Testis (tissue), 3 donors: ENCODE measurements around the gene TMEM8B. TPM values are rescaled to one million over a fixed set of nuclear protein-coding genes. Genes with fewer than 3 reads are reported as not detected.
A peak's percentile ranks its signal among the peaks of the same experiment; 100 is the strongest.
"Not testable (repeated sequence)": the region's sequence is repeated elsewhere in the genome, so short reads cannot be mapped to it uniquely, and the experiment has no call there.

Experiments used
- DNase-seq: peaks from one replicate; pipeline ENCODE4 v3.0.0-alpha.2; 2019
- H3K27ac ChIP-seq, 2 donors: fragments of 200-600 bp; sonication (generic); one replicate each; pipeline ENCODE4 v1.5.1; 2019
- H3K27me3 ChIP-seq: fragments of 200-600 bp; sonication (generic); one replicate; pipeline ENCODE4 v1.5.1; 2019
- H3K36me3 ChIP-seq: fragments of 200-600 bp; sonication (generic); one replicate; pipeline ENCODE4 v1.5.1; 2017; ENCODE audit warnings: low read depth; ENCODE audit errors: missing control alignments
- H3K4me1 ChIP-seq: fragments of 200-600 bp; sonication (generic); one replicate; pipeline ENCODE4 v1.5.1; 2019
- H3K4me3 ChIP-seq, 2 donors: fragments of 200-600 bp; sonication (generic); one replicate each; pipeline ENCODE4 v1.5.1; 2017 to 2019
- H3K9me3 ChIP-seq: fragments of 200-600 bp; sonication (generic); one replicate; pipeline ENCODE4 v1.5.1; 2017
- CTCF ChIP-seq, 3 experiments: fragments of 450-650 bp in 2 of 3; fragments of 200-600 bp in 1 of 3; sonication (generic) in 1 of 3; IDR thresholded peaks; one replicate each; pipeline ENCODE4 v1.5.1; 2016 to 2019; ENCODE audit warnings: antibody characterized with exemption in 3 of 3, mild to moderate bottlenecking in 2 of 3, moderate library complexity in 1 of 3
- POLR2A ChIP-seq: fragments of 450-650 bp; IDR thresholded peaks from one replicate; pipeline ENCODE4 v1.6.1; 2017; ENCODE audit warnings: antibody characterized with exemption, mild to moderate bottlenecking, moderate library complexity
- WGBS, 2 donors: methylation state at CpG; one replicate each; pipeline ENCODE4 v1.1.5; 2018; 5-methylcytosine and 5-hydroxymethylcytosine counted together
- intact Hi-C: fragments of 100-400 bp; cut with DNase I; formaldehyde crosslinking; loops from one replicate; pipeline ENCODE4 v1.15.1; 2023; ENCODE audit warnings: low total_unique reads
- polyA plus RNA-seq: library from polyadenylated mRNA; stranded (reverse); fragments of 350-450 nt; fragmentation: Illumina TruSeq; extraction: RNeasy Lipid Tissue Mini Kit (QIAGEN cat#74804); gene quantifications from one replicate; pipeline ENCODE4 v1.2.3, GENCODE V29; 2014; ENCODE audit warnings: low read depth, low replicate concordance; ENCODE audit not compliant: insufficient read depth
- total RNA-seq, 2 donors: library from RNA; depleted of rRNA; stranded (reverse); fragments of >200 nt; gene quantifications; one replicate each; pipeline ENCODE4 v1.2.3, GENCODE V29; 2016

TMEM8B gene
- total and polyA plus RNA-seq, 3 donors from 2014 or later = 22.2 to 24.6 (median 24.5) TPM

GRCh38 chr9:35896570-35896969 is 67.5 kb downstream of the TMEM8B start:
- Histone ChIP-seq H3K9me3 (no peaks in the 10 kb centered on the region), H3K36me3 (no peaks in the 10 kb centered on the region), H3K4me1 (no peaks in the 10 kb centered on the region), H3K27ac (no peak overlapping the region), H3K4me3 (no peak overlapping the region), H3K27me3 (no peaks in the 10 kb centered on the region)
- DNase-seq = no peak
- 95 to 98% methylated on average over 2 of the region's 2 CpGs for WGBS, 2 donors
- intact Hi-C loops = no loop called here
- TF ChIP-seq POLR2A (no peak), CTCF (IDR thresholded peaks at IDR 0.05) (no peak)

GRCh38 chr9:35897376-35898099 is 68.5 kb downstream of the TMEM8B start:
- 87 to 97% methylated on average over 7 of the region's 7 CpGs for WGBS, 2 donors
- intact Hi-C loops = not testable (repeated sequence)

DNA sequence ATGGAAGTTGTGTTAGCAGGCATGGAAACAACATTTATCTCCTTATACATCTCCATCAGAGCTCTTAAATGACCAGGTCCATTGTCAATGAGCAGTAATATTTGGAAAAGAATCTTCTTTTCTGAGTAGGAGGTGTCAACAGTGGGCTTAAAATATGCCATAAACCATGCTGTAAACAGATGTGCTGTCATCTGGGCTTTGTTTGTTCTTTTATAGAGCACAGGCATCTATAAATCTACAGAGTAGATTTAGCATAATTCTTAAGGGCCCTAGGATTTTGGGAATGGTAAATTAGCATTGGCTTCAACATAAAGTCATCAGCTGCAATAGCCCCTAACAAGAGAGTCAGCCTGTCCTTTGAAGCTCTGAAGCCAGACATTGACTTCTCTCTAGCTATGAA is 69.3 kb downstream of the TMEM8B start:
- no peak overlapping the region for H3K4me3 ChIP-seq
- no peaks in the 10 kb centered on the region for H3K36me3 ChIP-seq
- intact Hi-C loops = no loop called here

More at GRCh38 chr9:35897376-35898099, 68.5 kb downstream of the TMEM8B start:
- H3K36me3 ChIP-seq, H3K4me3 ChIP-seq, H3K9me3 ChIP-seq, H3K27me3 ChIP-seq, H3K4me1 ChIP-seq, DNase-seq, H3K27ac ChIP-seq: not testable (repeated sequence)

GRCh38 chr9:35899021-35899420 is 70.0 kb downstream of the TMEM8B start:
- no peaks in the 10 kb centered on the region for H3K27me3 ChIP-seq
- DNase-seq = no peak
- intact Hi-C loops = no loop called here
- TF ChIP-seq POLR2A (no peak), CTCF (IDR thresholded peaks at IDR 0.05) (no peak)
- H3K4me3 ChIP-seq = no peak overlapping the region
- 88 to 92% methylated on average over 2 of the region's 2 CpGs for WGBS, 2 donors
- H3K36me3 ChIP-seq = no peaks in the 10 kb centered on the region
- no peaks in the 10 kb centered on the region for H3K9me3 ChIP-seq
- H3K27ac ChIP-seq = no peak overlapping the region
- peaks cover 4% of the 10 kb centered on the region for H3K4me1 ChIP-seq

More for the DNA sequence above, 69.3 kb downstream of the TMEM8B start:
- Histone ChIP-seq H3K27me3 (no peaks in the 10 kb centered on the region), H3K9me3 (no peaks in the 10 kb centered on the region), H3K27ac (no peak overlapping the region), H3K4me1 (peaks cover 4% of the 10 kb centered on the region)
- no peak for TF ChIP-seq POLR2A
- TF ChIP-seq CTCF (IDR thresholded peaks at IDR 0.05) = no peak
- no peak for DNase-seq

- intact Hi-C loops = no loop called here
- 45 to 53% methylated on average over 3 of the region's 3 CpGs for WGBS, 2 donors
- Histone ChIP-seq H3K27me3 (no peaks in the 10 kb centered on the region), H3K27ac (no peak overlapping the region), H3K9me3 (no peaks in the 10 kb centered on the region), H3K4me3 (no peak overlapping the region), H3K4me1 (peaks cover 40% of the 10 kb centered on the region), H3K36me3 (no peaks in the 10 kb centered on the region)
- TF ChIP-seq CTCF (IDR thresholded peaks at IDR 0.05) (peak; percentile 75 to 86 (median 82)), POLR2A (no peak)
- no peak for DNase-seq
Measured at GRCh38 chr9:35903049-35903448, 74.0 kb downstream of the TMEM8B start.
